Smooth muscle cell of the pulmonary artery (primary cell): ENCODE data around the gene ITGA4. TPM values are rescaled to one million over a fixed set of nuclear protein-coding genes. Genes with fewer than 3 reads are reported as not detected.

Experiments used
- total RNA-seq: library from RNA; depleted of rRNA; stranded (reverse); fragments of >200 nt; gene quantifications from 2 replicates; pipeline ENCODE4 v1.2.3, GENCODE V29; 2014

The ITGA4 gene
- total RNA-seq = 21.4 and 53.7 TPM in 2 replicates

GRCh38 chr2:181457121-181457740 is at the start of gene ITGA4:
ITGA4 (plus strand) TSS chr2:181457386; CDS start chr2:181457655, 269 bp downstream.

Other genes with a start within 250 kb of the ITGA4 start
- not detected in 2 replicates for gene CERKL, start 199.7 kb downstream of the ITGA4 start, total RNA-seq
- gene NEUROD1, start 223.1 kb downstream of the ITGA4 start, total RNA-seq = not detected in 2 replicates